SKM-1 treated with dmso at 0.1 percent for 144 hours (cell line): ENCODE measurements around the gene RPL12.

Experiments used
- DNase-seq: peaks from one replicate; lab custom pipeline; 2025; ENCODE audit not compliant: unreplicated experiment; lab: John Stamatoyannopoulos, UW

The RPL12 gene

GRCh38 chr9:127406799-127407491 lies 44.3 kb downstream of the RPL12 start:
- DNase-seq = no peak

DNA sequence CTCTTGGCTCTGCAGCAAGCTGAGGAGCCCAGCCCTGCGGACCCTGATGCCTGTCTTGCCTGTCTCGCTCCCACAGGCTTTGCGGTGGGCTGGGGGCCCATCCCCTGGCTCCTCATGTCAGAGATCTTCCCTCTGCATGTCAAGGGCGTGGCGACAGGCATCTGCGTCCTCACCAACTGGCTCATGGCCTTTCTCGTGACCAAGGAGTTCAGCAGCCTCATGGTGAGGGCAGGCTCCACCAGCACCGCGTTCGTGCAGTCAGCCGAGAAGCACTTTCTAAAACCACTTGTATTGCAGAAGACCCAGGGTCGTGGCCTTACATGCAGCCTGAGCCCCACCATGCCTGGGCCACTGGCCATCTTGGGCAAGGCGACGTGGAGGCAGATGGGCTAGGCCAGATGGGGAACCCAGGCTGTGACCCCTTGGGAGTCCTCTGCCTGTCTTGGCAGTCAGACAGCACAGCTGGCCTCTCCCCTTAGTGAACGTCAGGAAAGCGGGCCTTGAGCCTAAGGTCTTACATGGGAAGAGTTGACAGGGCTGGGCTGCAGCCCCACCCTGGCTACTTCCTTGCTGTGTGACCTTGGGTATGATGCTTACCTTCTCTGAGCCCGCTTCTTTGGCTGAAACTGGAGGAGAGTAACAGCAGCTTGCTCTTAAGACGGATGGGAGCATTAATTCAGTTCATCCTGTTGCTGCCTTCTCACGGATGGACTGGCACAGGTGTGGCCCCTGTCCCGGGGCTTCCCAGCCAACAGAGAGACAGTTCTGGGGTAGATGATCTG lies 45.7 kb downstream of the RPL12 start:
- no peak for DNase-seq

DNA sequence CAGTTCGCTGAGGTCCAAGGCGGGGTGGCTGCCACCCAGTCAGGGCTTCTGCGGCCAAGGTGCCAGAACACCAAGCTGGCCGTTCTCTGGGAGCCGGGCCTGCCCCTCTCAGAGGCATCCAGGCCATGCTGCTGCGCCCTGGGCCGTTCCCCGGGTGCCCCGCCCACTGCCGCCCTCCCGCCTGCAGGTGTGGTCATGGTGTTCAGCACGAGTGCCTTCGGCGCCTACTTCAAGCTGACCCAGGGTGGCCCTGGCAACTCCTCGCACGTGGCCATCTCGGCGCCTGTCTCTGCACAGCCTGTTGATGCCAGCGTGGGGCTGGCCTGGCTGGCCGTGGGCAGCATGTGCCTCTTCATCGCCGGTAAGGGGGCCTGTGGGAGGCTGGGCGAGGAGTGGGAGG lies 46.6 kb downstream of the RPL12 start:
- DNase-seq = no peak

DNA sequence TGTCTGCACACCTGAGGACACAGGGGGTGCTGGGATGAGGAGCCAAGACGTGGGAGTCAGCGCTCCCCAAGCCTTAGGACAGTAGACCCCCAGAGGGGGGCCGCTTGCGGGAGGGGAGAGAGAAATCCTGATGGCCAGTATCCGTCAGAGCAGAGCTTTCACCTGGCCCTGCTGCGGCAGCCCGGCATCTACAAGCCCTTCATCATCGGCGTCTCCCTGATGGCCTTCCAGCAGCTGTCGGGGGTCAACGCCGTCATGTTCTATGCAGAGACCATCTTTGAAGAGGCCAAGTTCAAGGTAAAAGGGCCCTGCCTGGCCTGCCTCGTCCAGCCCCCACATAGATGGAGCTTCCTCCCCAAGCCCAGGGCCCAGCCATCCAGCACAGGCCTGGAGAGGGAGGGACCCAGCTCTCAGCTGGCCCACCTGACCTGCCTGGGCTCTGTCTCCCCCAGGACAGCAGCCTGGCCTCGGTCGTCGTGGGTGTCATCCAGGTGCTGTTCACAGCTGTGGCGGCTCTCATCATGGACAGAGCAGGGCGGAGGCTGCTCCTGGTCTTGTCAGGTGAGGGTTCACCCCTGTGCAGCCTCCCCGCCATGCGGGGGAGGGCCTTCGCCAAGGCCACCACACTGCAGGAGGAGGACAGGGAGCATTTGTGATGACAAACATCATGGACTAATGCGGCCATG lies 47.6 kb downstream of the RPL12 start:
- no peak for DNase-seq

- no peak for DNase-seq
Measured at GRCh38 chr9:127402401-127403090, 48.7 kb downstream of the RPL12 start.

- DNase-seq = no peak
Measured at GRCh38 chr9:127399736-127400269, 51.4 kb downstream of the RPL12 start.

DNA sequence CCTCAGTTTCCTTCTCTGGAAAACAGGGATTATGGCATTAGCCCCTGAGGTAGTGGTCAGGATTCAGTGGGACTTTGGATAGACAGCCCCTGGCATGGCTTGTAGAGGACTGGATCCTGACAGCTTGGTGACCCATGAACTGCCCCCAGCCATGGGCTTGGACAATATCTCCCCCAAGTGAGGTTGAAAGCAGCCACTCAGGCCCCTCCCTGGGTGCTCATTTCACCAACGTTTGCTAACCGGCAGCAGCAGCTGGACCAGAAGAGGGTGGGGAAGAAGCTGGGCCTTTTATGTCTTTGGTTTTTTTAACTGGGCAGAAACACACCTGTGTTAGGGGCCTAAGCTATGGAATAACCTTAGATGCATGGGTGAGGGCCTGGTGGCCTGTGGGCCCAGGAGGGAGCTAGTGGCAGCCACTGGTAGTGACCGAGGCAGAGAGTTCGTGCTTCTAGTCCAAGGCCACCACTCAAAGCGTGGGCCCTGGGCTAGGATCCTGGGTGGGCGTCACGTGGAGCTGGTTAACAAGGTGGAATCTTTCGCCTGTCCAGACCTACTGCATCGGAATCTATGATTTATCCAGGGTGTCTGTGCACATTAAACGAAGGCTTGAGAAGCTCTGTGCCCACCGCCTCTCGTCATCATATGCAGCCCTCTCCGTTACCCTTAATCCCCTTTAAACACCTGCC lies 52.3 kb downstream of the RPL12 start:
- DNase-seq = no peak

DNA sequence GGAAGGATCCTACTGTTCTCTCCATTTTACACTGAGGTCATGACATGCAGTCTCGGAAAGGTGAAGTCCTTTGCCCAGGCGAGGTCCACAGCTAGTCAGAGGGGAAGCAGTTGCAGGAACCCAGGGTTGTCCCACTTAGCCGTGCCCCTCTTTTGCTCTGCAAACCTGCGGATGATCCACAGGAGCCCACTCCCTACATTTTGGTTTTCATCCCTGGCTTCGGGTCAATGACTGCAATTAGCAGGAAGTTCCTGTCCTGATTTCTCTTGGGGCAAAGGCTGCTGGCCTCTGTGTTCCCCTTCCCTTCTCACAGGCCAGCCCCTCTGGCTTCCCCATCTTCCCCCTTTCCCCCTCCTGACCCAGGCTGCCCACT lies 52.9 kb downstream of the RPL12 start:
- no peak for DNase-seq
